Measurements from ENCODE around the gene FAM90A1.
"Not testable (repeated sequence)": the region's sequence is repeated elsewhere in the genome, so short reads cannot be mapped to it uniquely, and the experiment has no call there.

The FAM90A1 gene

DNA sequence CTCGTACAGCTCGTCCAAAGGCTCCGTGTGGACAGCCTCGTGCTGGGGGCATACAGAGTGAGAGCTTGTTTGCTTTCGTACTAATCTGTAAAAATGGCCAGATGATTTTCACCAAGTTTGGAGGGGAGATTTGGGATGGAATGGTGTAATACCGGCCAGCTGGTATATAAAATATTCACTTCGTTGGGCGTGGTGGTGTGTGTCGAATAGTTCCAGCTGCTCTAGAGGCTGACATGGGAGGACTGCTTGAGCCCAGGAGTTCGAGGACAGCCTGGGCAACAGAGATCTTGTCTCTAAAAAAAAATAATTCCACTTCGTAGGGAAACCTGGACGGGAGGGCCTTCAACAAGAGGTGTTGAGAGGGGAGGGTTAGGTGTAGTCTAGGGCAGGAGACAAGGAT lies 9.6 kb upstream of the FAM90A1 start:
- not testable (repeated sequence) for H3K9me3 ChIP-seq (ENCODE audit: insufficient read depth, low read length); H4K20me1 ChIP-seq (ENCODE audit: low read depth, low read length); H3K4me2 ChIP-seq (ENCODE audit: low read depth, low read length, poor library complexity, severe bottlenecking); H3K36me3 ChIP-seq (ENCODE audit: low read length); H3K9ac ChIP-seq (ENCODE audit: low read length); H3K9me2 ChIP-seq (replicated peaks; ENCODE audit: insufficient read depth, low read length); H3K79me2 ChIP-seq (ENCODE audit: insufficient read depth, low read length); H3F3A ChIP-seq (ENCODE audit: insufficient read depth); H3K27me3 ChIP-seq (ENCODE audit: low read length); H3K4me3 ChIP-seq (ENCODE audit: insufficient read depth, low read length, poor library complexity, severe bottlenecking); H3K27ac ChIP-seq (ENCODE audit: low read depth, low read length); H2AFZ ChIP-seq (ENCODE audit: low read depth, low read length, severe bottlenecking)

DNA sequence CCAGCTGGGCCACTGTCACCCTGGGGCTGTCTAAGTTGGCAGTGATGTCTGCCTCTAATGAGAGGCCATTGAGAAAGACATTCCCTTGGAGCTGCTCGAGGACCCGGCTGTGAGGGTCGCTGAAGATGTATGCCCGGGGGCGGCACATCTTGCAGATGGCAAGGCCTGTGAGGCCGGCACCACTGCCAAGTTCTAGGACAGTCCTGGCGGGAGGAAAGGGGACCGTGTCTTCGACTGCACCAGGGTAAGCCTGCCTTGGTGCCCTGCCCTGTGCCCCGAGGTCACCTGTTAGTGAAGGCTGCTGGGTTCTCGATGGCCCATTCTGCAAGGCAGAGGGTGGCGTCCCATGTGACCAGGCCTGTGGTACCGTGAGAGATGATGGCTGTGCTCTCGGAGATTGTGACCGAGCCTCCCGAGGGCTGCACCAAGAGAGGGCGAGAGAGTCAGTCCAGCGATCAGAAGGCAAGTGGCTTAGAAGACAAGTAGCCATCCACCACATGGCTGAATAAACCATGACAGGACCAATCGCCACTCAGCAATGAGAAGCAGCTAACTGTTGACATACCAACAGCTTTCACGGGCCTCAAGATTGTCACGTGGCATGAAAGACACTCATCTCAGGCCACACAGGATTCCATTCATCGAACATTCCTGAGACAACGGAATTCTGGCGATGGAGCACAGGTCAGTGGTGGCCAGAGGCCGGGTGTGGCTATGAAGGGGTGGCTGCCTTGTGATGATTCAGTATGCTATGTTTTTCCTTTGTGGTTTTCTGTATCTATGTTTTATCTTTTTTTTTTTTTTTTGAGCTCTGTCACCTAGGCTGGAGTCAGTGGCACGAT lies 8.1 kb upstream of the FAM90A1 start:
- not testable (repeated sequence) for H3K27me3 ChIP-seq (ENCODE audit: low read length); H3K9me2 ChIP-seq (replicated peaks; ENCODE audit: insufficient read depth, low read length); H3K27ac ChIP-seq (ENCODE audit: low read depth, low read length); H3K9ac ChIP-seq (ENCODE audit: low read length); H3K79me2 ChIP-seq (ENCODE audit: insufficient read depth, low read length); H3K36me3 ChIP-seq (ENCODE audit: low read length); H3K9me3 ChIP-seq (ENCODE audit: insufficient read depth, low read length); H2AFZ ChIP-seq (ENCODE audit: low read depth, low read length, severe bottlenecking); H3K4me3 ChIP-seq (ENCODE audit: insufficient read depth, low read length, poor library complexity, severe bottlenecking); H3F3A ChIP-seq (ENCODE audit: insufficient read depth); H4K20me1 ChIP-seq (ENCODE audit: low read depth, low read length); H3K4me2 ChIP-seq (ENCODE audit: low read depth, low read length, poor library complexity, severe bottlenecking)

DNA sequence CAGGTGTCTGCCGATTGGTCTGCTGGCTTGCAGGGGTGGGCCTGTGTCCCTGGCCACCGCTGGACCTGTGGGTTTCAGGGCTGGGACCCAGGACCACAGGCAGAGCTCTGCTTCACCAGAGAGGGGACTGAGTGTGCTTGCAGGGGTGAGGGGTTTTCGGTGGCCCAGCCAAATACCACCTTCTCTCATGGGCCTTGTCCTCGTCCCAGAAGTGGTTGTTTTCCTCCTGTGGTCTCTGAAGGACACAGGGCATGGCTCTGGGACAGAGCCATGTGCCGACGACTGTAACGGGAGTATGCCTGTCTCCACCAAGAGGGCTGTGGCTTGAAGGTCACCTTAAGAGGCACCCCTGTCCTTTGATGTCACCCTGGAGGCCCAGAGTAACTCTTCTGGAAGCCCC lies 7.3 kb upstream of the FAM90A1 start:
- not testable (repeated sequence) for H3K4me2 ChIP-seq (ENCODE audit: low read depth, low read length, poor library complexity, severe bottlenecking); H3K9me2 ChIP-seq (replicated peaks; ENCODE audit: insufficient read depth, low read length); H3F3A ChIP-seq (ENCODE audit: insufficient read depth); H3K27ac ChIP-seq (ENCODE audit: low read depth, low read length); H3K4me3 ChIP-seq (ENCODE audit: insufficient read depth, low read length, poor library complexity, severe bottlenecking); H3K36me3 ChIP-seq (ENCODE audit: low read length); H3K9me3 ChIP-seq (ENCODE audit: insufficient read depth, low read length); H3K9ac ChIP-seq (ENCODE audit: low read length); H3K79me2 ChIP-seq (ENCODE audit: insufficient read depth, low read length); H2AFZ ChIP-seq (ENCODE audit: low read depth, low read length, severe bottlenecking); H3K27me3 ChIP-seq (ENCODE audit: low read length); H4K20me1 ChIP-seq (ENCODE audit: low read depth, low read length)

DNA sequence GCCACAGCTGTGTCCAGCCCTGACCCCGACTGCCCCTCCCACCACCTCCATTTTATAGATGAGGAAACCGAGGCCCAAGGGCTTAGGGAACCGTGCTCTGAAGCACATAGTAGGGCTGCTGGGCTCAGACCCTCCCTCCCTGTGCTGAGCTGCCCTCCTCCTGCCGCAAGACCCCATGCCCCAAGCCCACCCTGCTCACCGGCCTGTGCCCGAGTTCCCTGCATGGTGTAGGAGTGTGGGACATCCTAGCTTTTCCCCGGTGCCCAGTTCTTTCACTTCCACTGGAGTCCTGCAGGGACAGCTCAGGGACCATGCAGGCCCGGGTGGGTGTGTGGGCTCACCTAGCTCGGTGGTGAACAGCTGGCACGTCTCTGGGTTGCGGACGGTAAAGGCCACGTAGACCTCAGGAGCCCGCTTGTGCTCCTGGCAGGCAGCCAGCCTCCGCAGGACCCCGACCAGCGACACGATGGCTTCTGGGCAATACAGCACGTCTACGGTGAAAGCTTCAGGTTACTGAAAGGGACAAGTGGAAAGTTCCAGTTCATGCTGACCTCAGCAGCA lies 6.6 kb upstream of the FAM90A1 start:
- not testable (repeated sequence) for H3K9me2 ChIP-seq (replicated peaks; ENCODE audit: insufficient read depth, low read length); H3K36me3 ChIP-seq (ENCODE audit: low read length); H3K9me3 ChIP-seq (ENCODE audit: insufficient read depth, low read length)

DNA sequence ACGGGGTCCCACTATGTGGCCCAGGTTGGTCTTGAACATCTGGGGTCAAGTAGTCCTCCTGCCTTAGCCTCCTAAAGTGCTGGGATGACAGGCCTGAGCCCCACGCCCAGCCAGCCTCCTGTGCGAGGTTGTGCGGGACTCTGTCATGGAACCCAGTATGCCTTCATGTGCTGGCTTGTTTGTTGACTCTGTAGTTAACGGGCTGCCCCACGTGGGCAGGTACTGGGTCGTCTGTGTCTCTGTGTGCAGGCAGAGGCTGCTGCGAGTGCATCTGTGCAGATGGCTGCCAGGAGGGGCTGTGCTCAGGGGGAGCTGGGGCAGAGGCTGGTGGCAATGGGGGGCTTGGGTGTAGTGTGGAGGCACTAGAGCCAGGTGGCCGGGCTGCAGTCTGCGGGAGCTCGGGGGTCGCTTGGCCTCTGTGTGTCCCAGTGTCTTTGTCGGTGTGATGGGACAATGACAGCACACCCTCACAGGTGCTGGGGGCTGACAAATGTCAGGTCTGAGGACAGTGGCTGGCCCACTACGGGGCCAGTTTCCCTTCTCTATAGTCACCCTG lies 6.0 kb upstream of the FAM90A1 start:
- not testable (repeated sequence) for H3K4me2 ChIP-seq (ENCODE audit: low read depth, low read length, poor library complexity, severe bottlenecking); H3K79me2 ChIP-seq (ENCODE audit: insufficient read depth, low read length); H3K27ac ChIP-seq (ENCODE audit: low read depth, low read length); H3K27me3 ChIP-seq (ENCODE audit: low read length); H3K9me3 ChIP-seq (ENCODE audit: insufficient read depth, low read length); H2AFZ ChIP-seq (ENCODE audit: low read depth, low read length, severe bottlenecking); H3K36me3 ChIP-seq (ENCODE audit: low read length); H3K4me3 ChIP-seq (ENCODE audit: insufficient read depth, low read length, poor library complexity, severe bottlenecking); H4K20me1 ChIP-seq (ENCODE audit: low read depth, low read length); H3K9me2 ChIP-seq (replicated peaks; ENCODE audit: insufficient read depth, low read length); H3K9ac ChIP-seq (ENCODE audit: low read length); H3F3A ChIP-seq (ENCODE audit: insufficient read depth)

More for the DNA sequence above, 6.6 kb upstream of the FAM90A1 start:
- H3K27me3 ChIP-seq (ENCODE audit: low read length); H3K4me2 ChIP-seq (ENCODE audit: low read depth, low read length, poor library complexity, severe bottlenecking); H4K20me1 ChIP-seq (ENCODE audit: low read depth, low read length); H3K27ac ChIP-seq (ENCODE audit: low read depth, low read length); H3K4me3 ChIP-seq (ENCODE audit: insufficient read depth, low read length, poor library complexity, severe bottlenecking); H3F3A ChIP-seq (ENCODE audit: insufficient read depth); H3K9ac ChIP-seq (ENCODE audit: low read length); H2AFZ ChIP-seq (ENCODE audit: low read depth, low read length, severe bottlenecking); H3K79me2 ChIP-seq (ENCODE audit: insufficient read depth, low read length): not testable (repeated sequence)

GRCh38 chr12:8231666-8232608 lies 4.5 kb upstream of the FAM90A1 start:
- not testable (repeated sequence) for H3K27me3 ChIP-seq (ENCODE audit: low read length); H3K4me2 ChIP-seq (ENCODE audit: low read depth, low read length, poor library complexity, severe bottlenecking); H3K4me3 ChIP-seq (ENCODE audit: insufficient read depth, low read length, poor library complexity, severe bottlenecking); H3K79me2 ChIP-seq (ENCODE audit: insufficient read depth, low read length); H3K27ac ChIP-seq (ENCODE audit: low read depth, low read length); H3K9me2 ChIP-seq (replicated peaks; ENCODE audit: insufficient read depth, low read length); H3K36me3 ChIP-seq (ENCODE audit: low read length); H2AFZ ChIP-seq (ENCODE audit: low read depth, low read length, severe bottlenecking); H3K9me3 ChIP-seq (ENCODE audit: insufficient read depth, low read length); H4K20me1 ChIP-seq (ENCODE audit: low read depth, low read length); H3K9ac ChIP-seq (ENCODE audit: low read length); H3F3A ChIP-seq (ENCODE audit: insufficient read depth)

DNA sequence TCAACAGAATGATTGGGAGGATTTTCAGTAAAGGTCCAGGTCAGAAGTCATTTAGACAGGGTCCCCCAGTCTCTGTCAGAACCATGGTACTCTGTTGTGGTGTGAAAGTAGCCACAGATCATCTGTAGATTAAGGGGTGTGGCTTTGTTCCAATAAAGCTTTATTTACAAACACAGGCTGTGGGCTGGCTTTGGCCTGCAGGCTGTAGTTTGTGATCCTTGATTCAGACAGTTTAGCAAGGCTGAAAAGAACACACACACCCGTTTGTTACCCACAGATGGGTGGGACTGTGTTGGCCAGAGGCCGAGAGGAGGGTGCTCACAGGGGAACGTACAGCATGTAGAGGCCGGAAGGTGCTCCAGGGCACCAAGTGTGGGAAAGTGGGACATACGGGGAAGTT lies 3.6 kb upstream of the FAM90A1 start:
- not testable (repeated sequence) for H3K79me2 ChIP-seq (ENCODE audit: insufficient read depth, low read length); H3F3A ChIP-seq (ENCODE audit: insufficient read depth); H3K27me3 ChIP-seq (ENCODE audit: low read length); H3K4me2 ChIP-seq (ENCODE audit: low read depth, low read length, poor library complexity, severe bottlenecking); H3K9me3 ChIP-seq (ENCODE audit: insufficient read depth, low read length); H4K20me1 ChIP-seq (ENCODE audit: low read depth, low read length); H2AFZ ChIP-seq (ENCODE audit: low read depth, low read length, severe bottlenecking); H3K36me3 ChIP-seq (ENCODE audit: low read length); H3K4me3 ChIP-seq (ENCODE audit: insufficient read depth, low read length, poor library complexity, severe bottlenecking); H3K27ac ChIP-seq (ENCODE audit: low read depth, low read length); H3K9ac ChIP-seq (ENCODE audit: low read length); H3K9me2 ChIP-seq (replicated peaks; ENCODE audit: insufficient read depth, low read length)
